ENCODE results near the gene PLCB2.

DNA sequence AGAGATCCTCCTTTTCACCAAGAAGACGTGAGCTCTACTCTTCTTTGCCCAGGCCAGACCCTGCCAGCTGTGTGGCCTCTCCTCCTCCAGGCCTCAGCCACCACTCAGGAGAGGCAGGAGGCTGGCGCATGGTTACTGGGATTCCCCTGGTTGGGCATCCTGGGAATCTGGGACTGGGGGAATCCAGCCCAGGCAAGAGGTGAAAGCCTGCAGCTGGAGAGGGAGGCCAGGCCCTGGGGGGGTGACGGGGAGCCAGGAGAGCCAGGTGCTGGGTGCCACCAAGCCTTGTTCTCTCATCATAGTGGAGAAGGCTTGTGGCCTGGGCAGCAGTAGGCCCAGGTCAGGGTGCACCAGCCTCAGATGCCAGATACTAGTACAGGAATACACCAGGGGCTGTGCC lies 26.8 kb upstream of the PLCB2 start:
- TF ChIP-seq, protein P1, sequence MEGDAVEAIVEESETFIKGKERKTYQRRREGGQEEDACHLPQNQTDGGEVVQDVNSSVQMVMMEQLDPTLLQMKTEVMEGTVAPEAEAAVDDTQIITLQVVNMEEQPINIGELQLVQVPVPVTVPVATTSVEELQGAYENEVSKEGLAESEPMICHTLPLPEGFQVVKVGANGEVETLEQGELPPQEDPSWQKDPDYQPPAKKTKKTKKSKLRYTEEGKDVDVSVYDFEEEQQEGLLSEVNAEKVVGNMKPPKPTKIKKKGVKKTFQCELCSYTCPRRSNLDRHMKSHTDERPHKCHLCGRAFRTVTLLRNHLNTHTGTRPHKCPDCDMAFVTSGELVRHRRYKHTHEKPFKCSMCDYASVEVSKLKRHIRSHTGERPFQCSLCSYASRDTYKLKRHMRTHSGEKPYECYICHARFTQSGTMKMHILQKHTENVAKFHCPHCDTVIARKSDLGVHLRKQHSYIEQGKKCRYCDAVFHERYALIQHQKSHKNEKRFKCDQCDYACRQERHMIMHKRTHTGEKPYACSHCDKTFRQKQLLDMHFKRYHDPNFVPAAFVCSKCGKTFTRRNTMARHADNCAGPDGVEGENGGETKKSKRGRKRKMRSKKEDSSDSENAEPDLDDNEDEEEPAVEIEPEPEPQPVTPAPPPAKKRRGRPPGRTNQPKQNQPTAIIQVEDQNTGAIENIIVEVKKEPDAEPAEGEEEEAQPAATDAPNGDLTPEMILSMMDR (IDR thresholded peaks at IDR 0.05), result no peak
- no peak for TF ChIP-seq POLR2A (IDR thresholded peaks at IDR 0.05)

Data from suprapubic skin (tissue), 3 donors.